Sciatic nerve (tissue), 2 donors: ENCODE results near the gene OR52H1. TPM values are rescaled to one million over a fixed set of nuclear protein-coding genes. Genes with fewer than 3 reads are reported as not detected.
"Not testable (repeated sequence)": the region's sequence is repeated elsewhere in the genome, so short reads cannot be mapped to it uniquely, and the experiment has no call there.

Experiments used
- ATAC-seq: fragments of 200-7000 bp; cut with Tn5 transposase; one replicate; pipeline ENCODE4 v1.9.1; 2020; ENCODE audit warnings: mild to moderate bottlenecking, moderate library complexity
- DNase-seq: peaks from one replicate; pipeline ENCODE4 v3.0.0-alpha.2; 2020; ENCODE audit warnings: low spot score
- intact Hi-C: fragments of 100-400 bp; cut with DNase I; formaldehyde crosslinking; loops from one replicate; pipeline ENCODE4 v1.14.2; 2022
- total RNA-seq: library from RNA; stranded (reverse); fragmentation: NEBNext Ultra II Directional; extraction: Animal tissue kit (Norgen Biotek cat#: 25700); gene quantifications from one replicate; pipeline ENCODE4 v1.2.1, GENCODE V29; 2021
- donor health status: DM: no; HTN: no; CAD: no.
- donor health status: DM: no; HTN: no; CAD: no.

The OR52H1 gene
- 0.89 TPM for total RNA-seq

DNA sequence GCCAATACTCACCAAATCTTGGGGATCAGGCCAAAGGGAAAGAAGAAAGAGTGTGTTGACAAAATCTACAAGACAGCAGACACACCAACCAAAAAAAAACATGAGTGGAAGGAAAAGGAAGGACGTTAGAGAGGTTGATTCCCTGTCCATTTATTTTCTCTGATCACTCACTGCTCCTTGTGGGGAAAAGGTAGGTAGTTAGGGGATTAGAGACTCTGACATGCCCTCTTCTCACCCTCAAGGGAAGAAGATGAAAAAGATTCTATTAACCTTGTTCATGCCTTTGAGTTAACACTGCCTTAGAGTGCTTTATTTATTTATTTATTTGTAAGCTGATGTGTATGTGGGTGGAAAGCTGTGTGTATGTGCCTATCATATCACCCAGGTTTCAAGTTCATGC is at the start of gene OR52H1:
Gene OR52H1 (minus strand): TSS at position 101 of the 400 bp plus-strand sequence. CDS start 3,035 bp downstream, outside the sequence.
- no peak for ATAC-seq
- intact Hi-C loops, result no loop called here

GRCh38 chr11:5597953-5598352 is 49.6 kb upstream of the OR52H1 start:
- DNase-seq (no peak), ATAC-seq (no peak)
- intact Hi-C loops, result loop anchor here (10.0 kb wide), 1 partner anchor 207 kb away; the partner anchor contains the start of gene OR52N2

More for the DNA sequence above, at the start of gene OR52H1:
- DNase-seq, result no peak

GRCh38 chr11:5596607-5597201 is 48.4 kb upstream of the OR52H1 start, which contains the start of gene TRIM6:
Gene TRIM6 (plus strand): TSS chr11:5596637. CDS start chr11:5596898, 261 bp downstream.
- peak; percentile 70 for DNase-seq
- intact Hi-C loops, result loop anchor here (10.0 kb wide), 1 partner anchor 208 kb away; the partner anchor contains the start of gene OR52N2
- ATAC-seq, result peak; percentile 84

- ATAC-seq, result no peak
Observed at GRCh38 chr11:5593146-5593545, 44.8 kb upstream of the OR52H1 start.

GRCh38 chr11:5592615-5593014 is 44.3 kb upstream of the OR52H1 start:
- ATAC-seq (no peak), DNase-seq (no peak)
- intact Hi-C loops, result loop anchor here (10.0 kb wide), 1 partner anchor 212 kb away; the partner anchor contains the start of gene OR52N2

More at GRCh38 chr11:5593146-5593545, 44.8 kb upstream of the OR52H1 start:
- intact Hi-C loops, result loop anchor here (10.0 kb wide), 1 partner anchor 212 kb away; the partner anchor contains the start of gene OR52N2
- no peak for DNase-seq

DNA sequence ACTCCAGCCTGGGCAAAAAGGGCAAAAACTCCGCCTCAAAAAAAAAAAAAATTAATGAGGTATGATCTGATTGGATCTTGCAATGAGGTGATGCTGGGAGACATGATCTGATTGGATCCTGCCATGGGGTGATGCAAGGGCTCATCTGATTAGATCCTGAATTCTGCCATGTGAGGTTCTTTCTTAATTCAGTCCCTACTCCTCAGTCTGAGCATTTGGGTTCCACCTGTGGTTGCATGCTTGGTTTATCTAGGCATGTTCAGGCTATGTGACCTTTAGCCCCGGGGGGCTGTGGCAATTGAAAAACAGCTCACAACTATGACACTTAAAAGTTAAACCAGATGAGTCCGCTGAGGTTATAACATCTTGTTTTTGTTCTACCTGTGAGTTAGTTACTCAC is 43.3 kb upstream of the OR52H1 start:
- intact Hi-C loops, result loop anchor here (10.0 kb wide), 1 partner anchor 213 kb away; the partner anchor contains the start of gene OR52N2
- ATAC-seq, result no peak
- DNase-seq, result no peak

DNA sequence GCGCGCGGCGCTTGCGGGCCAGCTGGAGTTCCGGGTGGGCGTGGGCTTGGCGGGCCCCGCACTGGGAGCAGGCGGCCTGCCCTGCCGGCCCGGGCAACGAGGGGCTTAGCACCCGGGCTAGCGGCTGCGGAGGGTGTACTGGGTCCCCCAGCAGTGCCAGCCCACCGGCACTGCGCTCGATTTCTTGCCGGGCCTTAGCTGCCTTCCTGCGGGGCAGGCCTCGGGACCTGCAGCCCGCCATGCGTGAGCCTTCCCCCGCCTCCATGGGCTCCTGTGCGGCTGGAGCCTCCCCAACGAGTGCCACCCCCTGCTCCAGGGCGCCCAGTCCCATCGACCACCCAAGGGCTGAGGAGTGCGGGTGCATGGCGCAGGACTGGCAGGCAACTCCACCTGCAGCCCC is 41.6 kb upstream of the OR52H1 start:
- DNase-seq, ATAC-seq: not testable (repeated sequence)
- intact Hi-C loops, result loop anchor here (10.0 kb wide), 2 partner anchors 215 to 1395 kb away; partner anchors contain the start of gene OR52N2

GRCh38 chr11:5584458-5584857 is 36.1 kb upstream of the OR52H1 start:
- not testable (repeated sequence) for DNase-seq, ATAC-seq
- intact Hi-C loops, result loop anchor here (10.0 kb wide), 1 partner anchor 1390 kb away; no protein-coding TSS in a partner anchor

- no peak for DNase-seq
- intact Hi-C loops, result loop anchor here (10.0 kb wide), 1 partner anchor 1386 kb away; no protein-coding TSS in a partner anchor
- no peak for ATAC-seq
Observed at GRCh38 chr11:5581014-5581413, 32.7 kb upstream of the OR52H1 start.

DNA sequence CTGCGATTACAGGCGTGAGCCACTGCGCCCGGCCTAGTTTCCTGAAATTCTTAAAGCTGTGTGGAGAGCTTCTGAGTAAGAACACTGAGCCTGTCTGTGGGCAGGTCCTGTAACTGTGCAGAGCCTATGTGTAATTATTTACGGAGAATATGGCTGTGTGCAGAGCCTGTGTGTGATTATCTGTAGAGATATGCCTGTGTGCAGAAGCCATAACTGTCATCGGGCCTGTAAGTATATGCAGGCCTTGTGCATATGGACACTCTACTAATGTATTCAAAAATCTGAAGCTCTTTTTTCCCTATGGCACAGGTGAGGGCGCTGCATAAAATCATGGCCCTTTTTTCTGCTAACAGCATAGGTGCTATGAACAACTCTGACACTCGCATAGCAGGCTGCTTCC is 32.2 kb upstream of the OR52H1 start, which contains the start of gene OR52B6:
Gene OR52B6 (plus strand): TSS at position 301 of the 400 bp plus-strand sequence. CDS start 0 bp downstream, at position 301.
- intact Hi-C loops, result loop anchor here (10.0 kb wide), 1 partner anchor 1386 kb away; no protein-coding TSS in a partner anchor

GRCh38 chr11:5577101-5577500 is 28.8 kb upstream of the OR52H1 start:
- intact Hi-C loops, result no loop called here
- DNase-seq (no peak), ATAC-seq (no peak)

More for the DNA sequence above, 32.2 kb upstream of the OR52H1 start, which contains the start of gene OR52B6:
- ATAC-seq (no peak), DNase-seq (no peak)

- intact Hi-C loops, result no loop called here
- DNase-seq (no peak), ATAC-seq (no peak)
Observed at GRCh38 chr11:5575152-5575551, 26.8 kb upstream of the OR52H1 start.

GRCh38 chr11:5574654-5575053 is 26.3 kb upstream of the OR52H1 start:
- intact Hi-C loops, result no loop called here
- ATAC-seq, result no peak
- no peak for DNase-seq

DNA sequence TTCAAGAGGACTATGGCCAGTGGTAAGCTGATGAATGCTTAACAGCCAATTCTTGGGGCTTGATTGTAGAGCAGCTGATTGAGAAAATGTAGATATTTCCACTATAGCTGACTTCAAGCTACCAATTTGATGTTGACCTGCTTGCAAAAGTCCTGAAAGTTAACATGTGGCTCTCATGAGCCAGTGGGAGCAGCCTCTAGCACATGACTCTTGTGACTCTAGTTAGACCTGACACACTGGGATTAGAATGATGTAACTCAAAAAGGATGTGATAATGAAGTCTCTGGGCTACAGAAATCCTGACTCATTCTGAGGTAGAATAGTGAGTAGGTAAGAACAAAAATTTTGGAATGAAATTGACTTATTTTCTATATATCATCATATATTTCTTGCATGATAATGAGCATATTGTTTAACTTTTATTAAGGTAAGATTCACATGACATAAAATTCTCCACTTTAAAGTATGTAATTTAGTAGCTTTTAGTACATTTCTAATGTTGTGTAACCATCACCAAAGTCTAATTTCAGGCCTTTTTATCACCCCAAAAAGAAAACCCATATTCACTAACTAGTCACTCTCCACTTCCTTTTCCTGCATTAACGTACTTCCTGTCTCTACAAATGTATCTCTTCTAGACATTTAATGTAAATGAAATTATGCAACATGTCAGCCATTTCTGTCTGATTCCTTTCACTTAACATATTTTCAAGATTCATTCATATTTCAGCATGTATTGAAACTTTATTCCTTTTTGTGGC is 16.1 kb upstream of the OR52H1 start:
- no peak for ATAC-seq
- DNase-seq, result no peak
- intact Hi-C loops, result no loop called here

DNA sequence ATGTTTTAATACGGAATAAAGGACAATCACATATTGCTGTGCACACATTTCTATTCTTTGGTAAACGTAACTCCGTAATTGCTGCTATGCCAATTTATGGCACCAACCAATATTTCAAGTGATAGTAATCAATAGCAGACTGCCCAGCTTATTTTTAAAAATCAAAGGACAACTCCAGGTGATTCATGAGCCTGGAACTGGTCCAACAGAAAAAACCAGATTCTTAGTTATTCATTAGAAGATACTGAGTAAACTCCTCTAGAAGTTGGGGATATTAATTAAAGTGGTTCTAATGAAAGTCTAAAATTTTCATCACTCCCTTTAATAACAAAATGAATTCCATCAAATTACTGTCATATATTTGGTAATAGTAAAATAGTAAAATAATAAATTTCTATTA is 9.4 kb upstream of the OR52H1 start:
- no peak for ATAC-seq
- intact Hi-C loops, result no loop called here
- no peak for DNase-seq

DNA sequence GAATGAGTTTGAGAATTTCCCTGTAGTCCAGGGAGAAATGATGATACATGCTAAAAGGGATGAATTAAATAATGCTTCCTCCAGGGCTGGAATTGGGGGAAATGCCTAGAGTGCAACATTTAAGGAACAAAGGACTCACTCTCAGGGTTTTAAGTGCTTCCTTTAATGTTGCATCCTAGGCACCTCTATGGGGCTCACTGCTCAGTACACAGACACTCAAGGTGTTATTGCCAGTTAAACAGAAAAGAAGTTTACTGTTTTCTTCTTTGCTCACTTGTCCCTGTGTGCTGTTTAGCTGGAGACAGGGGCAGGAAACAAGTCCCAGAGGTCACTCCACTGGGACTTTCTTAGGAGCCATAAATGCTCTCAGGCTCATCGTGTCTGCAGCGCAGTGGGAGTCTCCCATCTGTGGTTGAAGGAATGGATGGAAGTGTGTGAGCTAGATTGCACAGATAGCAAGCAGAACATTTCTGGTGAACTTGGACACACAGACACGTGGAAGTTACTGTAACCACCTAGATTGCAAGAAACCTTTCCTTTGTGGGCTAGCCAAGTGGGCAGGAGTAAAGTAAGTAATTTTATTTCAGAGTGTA is 8.4 kb upstream of the OR52H1 start:
- ATAC-seq (no peak), DNase-seq (no peak)
- intact Hi-C loops, result no loop called here

DNA sequence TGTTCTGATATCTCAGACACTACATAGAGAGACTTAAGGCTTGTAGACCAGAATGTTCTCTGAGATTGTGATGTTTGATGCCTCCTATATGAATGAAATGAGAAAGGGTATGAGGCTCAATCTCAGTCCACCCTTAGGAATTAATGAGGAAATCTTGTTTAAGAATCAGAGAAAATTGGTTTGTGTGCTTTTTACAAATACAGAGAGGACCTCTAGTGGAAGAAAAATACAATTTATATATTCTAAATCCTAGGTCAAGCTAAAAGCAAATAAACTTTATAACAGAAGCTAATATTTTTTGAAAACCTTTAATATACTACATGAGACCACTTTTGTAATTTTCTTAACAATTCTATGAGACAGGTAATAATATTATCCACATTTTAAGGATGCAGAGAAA is 5.0 kb upstream of the OR52H1 start:
- no peak for ATAC-seq
- no peak for DNase-seq
- intact Hi-C loops, result no loop called here

DNA sequence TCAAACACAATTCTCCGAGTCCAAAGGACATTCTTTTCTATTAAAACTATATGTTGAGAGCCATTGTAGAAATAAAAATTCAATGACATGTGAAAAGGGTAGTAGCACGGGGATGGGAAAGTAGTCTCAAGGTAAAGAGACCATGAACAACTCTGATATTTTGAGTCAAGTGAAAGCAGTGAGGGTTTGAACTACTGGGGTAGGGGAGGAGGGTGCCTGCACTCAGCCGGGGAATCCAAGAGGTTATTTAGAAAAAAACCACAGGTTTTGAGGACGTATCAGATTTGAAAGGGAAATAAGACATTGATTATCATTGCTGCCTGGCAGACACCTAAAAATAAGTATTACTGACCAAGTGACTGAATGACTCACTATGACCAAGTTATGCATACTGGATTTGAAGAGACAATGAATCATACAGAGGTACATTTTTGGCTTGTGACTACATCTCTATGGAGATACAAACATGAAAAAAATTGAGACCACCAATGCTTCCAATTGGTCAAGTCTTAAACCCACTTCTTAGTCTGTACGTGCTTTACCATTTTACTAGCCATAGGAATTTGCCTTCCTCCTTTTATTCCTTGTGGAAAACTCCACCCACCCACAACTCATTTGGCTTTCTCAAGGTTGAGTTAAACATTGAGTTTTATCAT is 2.2 kb upstream of the OR52H1 start:
- no peak for ATAC-seq
- DNase-seq, result no peak
- intact Hi-C loops, result no loop called here

GRCh38 chr11:5547982-5548381 is 358 bp downstream of the OR52H1 start:
- ATAC-seq, result no peak
- intact Hi-C loops, result no loop called here
- DNase-seq, result no peak
